Calu3 (cell line): ENCODE measurements around the gene MYNN. TPM values are rescaled to one million over a fixed set of nuclear protein-coding genes. Genes with fewer than 3 reads are reported as not detected.
"Not testable (repeated sequence)": the region's sequence is repeated elsewhere in the genome, so short reads cannot be mapped to it uniquely, and the experiment has no call there.

Experiments used
- Bru-seq: library from RNA; stranded (reverse); fragments of 400-500 nt; gene quantifications from one replicate; lab custom pipeline; 2021; lab: Mats Ljungman, UMichigan
- BruChase-seq, 2 experiments: library from RNA; stranded (reverse); fragments of 400-500 nt; gene quantifications; one replicate each; lab custom pipeline; 2021; lab: Mats Ljungman, UMichigan
- BruUV-seq: library from RNA; stranded (reverse); fragments of 400-500 nt; replicated peaks from 2 replicates; lab custom pipeline; 2021; lab: Mats Ljungman, UMichigan
- CTCF ChIA-PET: fragments of 300-600 bp; sonication (Branson Sonifier 250); formaldehyde crosslinking; loops from one replicate; lab custom pipeline; 2022; ENCODE audit warnings: antibody characterized with exemption; lab: Charles Lee
- DNase-seq: peaks from one replicate; pipeline ENCODE4 v3.0.0; 2022
- H3K27ac Mint-ChIP-seq: one replicate; pipeline ENCODE4 v1.8.0; 2022; ENCODE audit warnings: mixed read lengths; ENCODE audit not compliant: unreplicated experiment
- H3K27me3 Mint-ChIP-seq: one replicate; pipeline ENCODE4 v1.8.0; 2022; ENCODE audit warnings: mixed read lengths; ENCODE audit not compliant: unreplicated experiment
- H3K36me3 Mint-ChIP-seq: one replicate; pipeline ENCODE4 v1.8.0; 2022; ENCODE audit warnings: mild to moderate bottlenecking, moderate library complexity, mixed read lengths; ENCODE audit not compliant: insufficient read depth, unreplicated experiment
- H3K4me1 Mint-ChIP-seq: one replicate; pipeline ENCODE4 v1.8.0; 2022; ENCODE audit warnings: mild to moderate bottlenecking, low read depth, mixed read lengths; ENCODE audit not compliant: unreplicated experiment
- H3K4me3 Mint-ChIP-seq: one replicate; pipeline ENCODE4 v1.8.0; 2022; ENCODE audit warnings: mild to moderate bottlenecking, low read depth, moderate library complexity, mixed read lengths; ENCODE audit not compliant: unreplicated experiment
- H3K9me3 Mint-ChIP-seq: one replicate; pipeline ENCODE4 v1.8.0; 2022; ENCODE audit warnings: low read depth, mixed read lengths; ENCODE audit not compliant: unreplicated experiment
- intact Hi-C: fragments of 100-400 bp; cut with micrococcal nuclease; formaldehyde crosslinking; loops from one replicate; pipeline ENCODE4 v1.10.0; 2022; ENCODE audit not compliant: unreplicated experiment
- long read RNA-seq: library from polyadenylated mRNA; stranded (forward); transcript quantifications from one replicate; pipeline ENCODE4 v2.0.0, GENCODE V29; 2022
- total RNA-seq: library from RNA; stranded (reverse); gene quantifications from 2 replicates; pipeline ENCODE4 v1.2.3, GENCODE V29; 2022
- TF ChIP-seq, protein P1 (sequence below): fragments of 200-600 bp; IDR thresholded peaks from one replicate; pipeline ENCODE4 v1.8.0; 2022; ENCODE audit warnings: antibody characterized with exemption; ENCODE audit not compliant: unreplicated experiment

The MYNN gene
- total RNA-seq (19.9 and 22.9 TPM in 2 replicates), Bru-seq, nascent RNA (percentile 96 among the genes with signal in this experiment), BruChase-seq, experiment 1, labeled RNA remaining after a 6-hour chase (percentile 77 among the genes with signal in this experiment), BruChase-seq, experiment 2, labeled RNA remaining after a 2-hour chase (percentile 87 among the genes with signal in this experiment)
- long read RNA-seq, full-length matches to known transcripts, result 21 of 47 reads
- long read RNA-seq, partial matches to known transcripts, result 1 of 47 reads
- long read RNA-seq, other reads (novel, unspliced or antisense), result 25 of 47 reads

GRCh38 chr3:169772897-169773816, at the start of gene MYNN:
MYNN (plus strand) TSS chr3:169773396; CDS start chr3:169774296, 900 bp downstream.
- CTCF ChIA-PET, result interaction anchor here (0.6 to 1.2 kb wide), 2 partner anchors 104 to 202 kb away, joined by 3 to 4 read pairs; no protein-coding TSS in a partner anchor
- peaks cover 17% of the 10 kb centered on the region for H3K4me1 Mint-ChIP-seq
- H3K36me3 Mint-ChIP-seq, result peaks cover 70% of the 10 kb centered on the region
- peak within 1 kb of the TSS; percentile 96 for H3K4me3 Mint-ChIP-seq
- DNase-seq, result peak; percentile 97
- H3K27me3 Mint-ChIP-seq, result no peaks in the 10 kb centered on the region
- TF ChIP-seq, protein P1, sequence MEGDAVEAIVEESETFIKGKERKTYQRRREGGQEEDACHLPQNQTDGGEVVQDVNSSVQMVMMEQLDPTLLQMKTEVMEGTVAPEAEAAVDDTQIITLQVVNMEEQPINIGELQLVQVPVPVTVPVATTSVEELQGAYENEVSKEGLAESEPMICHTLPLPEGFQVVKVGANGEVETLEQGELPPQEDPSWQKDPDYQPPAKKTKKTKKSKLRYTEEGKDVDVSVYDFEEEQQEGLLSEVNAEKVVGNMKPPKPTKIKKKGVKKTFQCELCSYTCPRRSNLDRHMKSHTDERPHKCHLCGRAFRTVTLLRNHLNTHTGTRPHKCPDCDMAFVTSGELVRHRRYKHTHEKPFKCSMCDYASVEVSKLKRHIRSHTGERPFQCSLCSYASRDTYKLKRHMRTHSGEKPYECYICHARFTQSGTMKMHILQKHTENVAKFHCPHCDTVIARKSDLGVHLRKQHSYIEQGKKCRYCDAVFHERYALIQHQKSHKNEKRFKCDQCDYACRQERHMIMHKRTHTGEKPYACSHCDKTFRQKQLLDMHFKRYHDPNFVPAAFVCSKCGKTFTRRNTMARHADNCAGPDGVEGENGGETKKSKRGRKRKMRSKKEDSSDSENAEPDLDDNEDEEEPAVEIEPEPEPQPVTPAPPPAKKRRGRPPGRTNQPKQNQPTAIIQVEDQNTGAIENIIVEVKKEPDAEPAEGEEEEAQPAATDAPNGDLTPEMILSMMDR, result no peak
- TSS peak; percentile 98 for BruUV-seq
- no peaks in the 10 kb centered on the region for H3K9me3 Mint-ChIP-seq
- peak within 1 kb of the TSS; percentile 97 for H3K27ac Mint-ChIP-seq
- intact Hi-C loops, result loop anchor here (5.0 kb wide), 2 partner anchors 99 to 274 kb away; no protein-coding TSS in a partner anchor

DNA sequence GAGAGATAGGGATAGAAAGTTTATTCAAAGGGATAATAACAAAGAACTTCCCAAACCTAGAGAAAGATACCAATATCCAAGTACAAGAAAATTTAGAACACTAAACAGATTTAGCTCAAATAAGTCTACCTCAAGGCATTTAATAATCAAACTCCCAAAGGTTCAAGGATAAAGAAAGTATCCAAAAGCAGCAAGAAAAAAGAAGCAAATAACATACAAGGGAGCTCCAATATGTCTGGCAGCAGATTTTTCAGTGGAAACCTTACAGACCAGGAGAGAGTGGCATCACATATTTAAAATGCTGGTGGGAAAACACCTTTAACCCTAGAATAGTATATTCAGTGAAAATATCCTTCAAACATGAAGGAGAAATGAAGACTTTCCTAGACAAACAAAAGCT, 41.3 kb upstream of the MYNN start:
- H3K27ac Mint-ChIP-seq, H3K36me3 Mint-ChIP-seq, H3K4me1 Mint-ChIP-seq, H3K4me3 Mint-ChIP-seq, BruUV-seq, DNase-seq, intact Hi-C loops: not testable (repeated sequence)
- peaks cover 21% of the 10 kb centered on the region for H3K9me3 Mint-ChIP-seq
- H3K27me3 Mint-ChIP-seq, result peaks cover 42% of the 10 kb centered on the region
- CTCF ChIA-PET, result interaction anchor here (0.6 kb wide), 1 partner anchor 1441 kb away, joined by 6 read pairs; no protein-coding TSS in a partner anchor

- BruUV-seq, result no TSS peak
- peaks cover 12% of the 10 kb centered on the region for H3K9me3 Mint-ChIP-seq
- TF ChIP-seq, protein P1, result no peak
- H3K27me3 Mint-ChIP-seq, result peaks cover 10% of the 10 kb centered on the region
- no peak overlapping the region for H3K27ac Mint-ChIP-seq
- no peaks in the 10 kb centered on the region for H3K4me1 Mint-ChIP-seq
- intact Hi-C loops, result loop anchor here (5.0 kb wide), 1 partner anchor 47 kb away; no protein-coding TSS in a partner anchor
- H3K4me3 Mint-ChIP-seq, result no peak overlapping the region
- H3K36me3 Mint-ChIP-seq, result no peaks in the 10 kb centered on the region
- DNase-seq, result no peak
- CTCF ChIA-PET, result no interaction called here
Observed at GRCh38 chr3:169739067-169739466, 34.1 kb upstream of the MYNN start.

GRCh38 chr3:169744366-169745054, 28.7 kb upstream of the MYNN start:
- peaks cover 14% of the 10 kb centered on the region for H3K27me3 Mint-ChIP-seq
- no peaks in the 10 kb centered on the region for H3K36me3 Mint-ChIP-seq
- H3K4me3 Mint-ChIP-seq, result no peak overlapping the region
- DNase-seq, result no peak
- intact Hi-C loops, result loop anchor here (1.0 to 10.0 kb wide), 11 partner anchors 76 to 1532 kb away; no protein-coding TSS in a partner anchor
- CTCF ChIA-PET, result interaction anchor here (0.5 to 2.4 kb wide), 5 partner anchors 75 to 882 kb away, joined by 3 to 10 read pairs (median 7); no protein-coding TSS in a partner anchor
- BruUV-seq, result no TSS peak
- H3K27ac Mint-ChIP-seq, result no peak overlapping the region
- peaks cover 12% of the 10 kb centered on the region for H3K4me1 Mint-ChIP-seq
- TF ChIP-seq, protein P1, result peak; percentile 42
- H3K9me3 Mint-ChIP-seq, result no peaks in the 10 kb centered on the region
